Esophagus muscularis mucosa (tissue), 4 donors: ENCODE results near the gene ZDHHC13. TPM values are rescaled to one million over a fixed set of nuclear protein-coding genes. Genes with fewer than 3 reads are reported as not detected.

Source experiments
- DNase-seq: peaks from one replicate; pipeline ENCODE4 v3.0.0-alpha.2; 2017; ENCODE audit errors: extremely low spot score
- H3K27ac ChIP-seq, 4 donors: fragments of 200-600 bp; sonication (generic); replicated peaks in 1 of 4; 1 replicate in 3 of 4; 2 replicates in 1 of 4; pipeline ENCODE4 v1.5.1; 2016 to 2019; ENCODE audit warnings: mild to moderate bottlenecking in 1 of 4
- H3K27me3 ChIP-seq, 4 donors: fragments of 200-600 bp; sonication (generic); one replicate each; pipeline versions ENCODE4 v1.5.1 to v1.6.0; 2016 to 2019
- H3K36me3 ChIP-seq, 4 donors: fragments of 200-600 bp; sonication (generic); one replicate each; pipeline ENCODE4 v1.5.1; 2016 to 2019
- H3K4me1 ChIP-seq, 4 donors: fragments of 200-600 bp; sonication (generic); one replicate each; pipeline ENCODE4 v1.5.1; 2016 to 2019
- H3K4me3 ChIP-seq, 4 donors: fragments of 200-600 bp; sonication (generic); 1 replicate in 2 of 4; 2 replicates in 2 of 4; pipeline ENCODE4 v1.5.1; 2016 to 2019; ENCODE audit warnings: mild to moderate bottlenecking in 4 of 4, moderate library complexity in 1 of 4
- H3K9me3 ChIP-seq, 4 donors: fragments of 200-600 bp; sonication (generic); 1 replicate in 3 of 4; 2 replicates in 1 of 4; pipeline ENCODE4 v1.5.1; 2016 to 2019
- CTCF ChIP-seq, 3 experiments: fragments of 200-600 bp in 2 of 3; fragments of 450-650 bp in 1 of 3; sonication (generic) in 2 of 3; IDR thresholded peaks; one replicate each; pipeline ENCODE4 v1.5.1; 2017 to 2019; ENCODE audit warnings: antibody characterized with exemption in 3 of 3, mild to moderate bottlenecking in 2 of 3, moderate library complexity in 1 of 3
- EP300 ChIP-seq: sonication (generic); formaldehyde crosslinking; IDR thresholded peaks from one replicate; pipeline ENCODE4 v1.6.1; 2017; ENCODE audit warnings: antibody characterized with exemption
- POLR2A ChIP-seq: fragments of 450-650 bp; IDR thresholded peaks from one replicate; pipeline ENCODE4 v1.6.1; 2017; ENCODE audit warnings: antibody characterized with exemption, moderate library complexity, mild to moderate bottlenecking, low read depth
- POLR2AphosphoS5 ChIP-seq, 2 donors: sonication (generic); formaldehyde crosslinking; IDR thresholded peaks; one replicate each; pipeline ENCODE4 v1.6.1; 2017; ENCODE audit warnings: antibody characterized with exemption in 2 of 2
- WGBS: methylation state at CpG from one replicate; pipeline ENCODE4 v1.1.5; 2018; 5-methylcytosine and 5-hydroxymethylcytosine counted together
- intact Hi-C: fragments of 100-400 bp; cut with DNase I; formaldehyde crosslinking; loops from one replicate; pipeline ENCODE4 v1.15.1; 2023
- total RNA-seq, 4 donors: library from RNA; depleted of rRNA; stranded (reverse); fragments of >200 nt; gene quantifications; one replicate each; pipeline versions ENCODE4 v1.1.0 to v1.2.1, GENCODE V29; 2016

Gene ZDHHC13
- total RNA-seq, 4 donors from 2014 or later, result 4.1 to 5.5 (median 4.9) TPM

- Histone ChIP-seq H3K4me1 (no peaks in the 10 kb centered on the region), H3K4me3 (no peak overlapping the region), H3K36me3 (peaks cover 0 to 79% (median 0%) of the 10 kb centered on the region in 4 donors), H3K27ac (no peak overlapping the region), H3K27me3 (no peaks in the 10 kb centered on the region), H3K9me3 (no peaks in the 10 kb centered on the region)
- 69% methylated on average over 7 of the region's 7 CpGs for WGBS
- no peak for DNase-seq
- intact Hi-C loops, result no loop called here
- TF ChIP-seq CTCF (IDR thresholded peaks at IDR 0.05) (no peak), EP300 (no peak), POLR2AphosphoS5 (IDR thresholded peaks at IDR 0.05) (no peak), POLR2A (no peak)
Observed at GRCh38 chr11:19183646-19184045, 66.7 kb downstream of the ZDHHC13 start.

GRCh38 chr11:19185036-19185435 is 68.1 kb downstream of the ZDHHC13 start:
- intact Hi-C loops, result no loop called here
- TF ChIP-seq CTCF (IDR thresholded peaks at IDR 0.05), result no peak

GRCh38 chr11:19185516-19186052 is 68.6 kb downstream of the ZDHHC13 start:
- Histone ChIP-seq H3K4me3 (no peak overlapping the region), H3K27me3 (no peaks in the 10 kb centered on the region), H3K27ac (no peak overlapping the region), H3K4me1 (no peaks in the 10 kb centered on the region), H3K36me3 (peaks cover 0 to 92% (median 0%) of the 10 kb centered on the region in 4 donors), H3K9me3 (no peaks in the 10 kb centered on the region)
- TF ChIP-seq CTCF (IDR thresholded peaks at IDR 0.05) (no peak), EP300 (no peak), POLR2A (no peak), POLR2AphosphoS5 (IDR thresholded peaks at IDR 0.05) (no peak)
- DNase-seq, result no peak
- 68% methylated on average over 6 of the region's 6 CpGs for WGBS
- intact Hi-C loops, result no loop called here

More at GRCh38 chr11:19185036-19185435, 68.1 kb downstream of the ZDHHC13 start:
- H3K9me3 ChIP-seq, result no peaks in the 10 kb centered on the region
- H3K36me3 ChIP-seq, result peaks cover 0 to 93% (median 0%) of the 10 kb centered on the region in 4 donors
- no peak overlapping the region for H3K4me3 ChIP-seq
- H3K27ac ChIP-seq, result no peak overlapping the region
- WGBS, result 61% methylated on average over 2 of the region's 2 CpGs
- no peaks in the 10 kb centered on the region for H3K27me3 ChIP-seq
- H3K4me1 ChIP-seq, result no peaks in the 10 kb centered on the region
- DNase-seq, result no peak

GRCh38 chr11:19187114-19187832 is 70.3 kb downstream of the ZDHHC13 start:
- no peak overlapping the region for H3K27ac ChIP-seq
- H3K4me1 ChIP-seq, result no peaks in the 10 kb centered on the region
- H3K36me3 ChIP-seq, result peaks cover 0 to 88% (median 0%) of the 10 kb centered on the region in 4 donors
- WGBS, result 69% methylated on average over 5 of the region's 5 CpGs
- no peaks in the 10 kb centered on the region for H3K9me3 ChIP-seq
- no peak for TF ChIP-seq POLR2A
- no peak for TF ChIP-seq POLR2AphosphoS5 (IDR thresholded peaks at IDR 0.05)
- TF ChIP-seq CTCF (IDR thresholded peaks at IDR 0.05), result no peak
- TF ChIP-seq EP300, result no peak
- no peaks in the 10 kb centered on the region for H3K27me3 ChIP-seq
- DNase-seq, result no peak
- H3K4me3 ChIP-seq, result no peak overlapping the region
- intact Hi-C loops, result no loop called here
